Activated naive CD4-positive, alpha-beta T cell (primary cell): Measurements from ENCODE around the gene MSI1.

ENCODE experiments used
- DNase-seq, 4 experiments: peaks; one replicate each; lab custom pipeline; 2025; lab: John Stamatoyannopoulos, UW

MSI1 gene

DNA sequence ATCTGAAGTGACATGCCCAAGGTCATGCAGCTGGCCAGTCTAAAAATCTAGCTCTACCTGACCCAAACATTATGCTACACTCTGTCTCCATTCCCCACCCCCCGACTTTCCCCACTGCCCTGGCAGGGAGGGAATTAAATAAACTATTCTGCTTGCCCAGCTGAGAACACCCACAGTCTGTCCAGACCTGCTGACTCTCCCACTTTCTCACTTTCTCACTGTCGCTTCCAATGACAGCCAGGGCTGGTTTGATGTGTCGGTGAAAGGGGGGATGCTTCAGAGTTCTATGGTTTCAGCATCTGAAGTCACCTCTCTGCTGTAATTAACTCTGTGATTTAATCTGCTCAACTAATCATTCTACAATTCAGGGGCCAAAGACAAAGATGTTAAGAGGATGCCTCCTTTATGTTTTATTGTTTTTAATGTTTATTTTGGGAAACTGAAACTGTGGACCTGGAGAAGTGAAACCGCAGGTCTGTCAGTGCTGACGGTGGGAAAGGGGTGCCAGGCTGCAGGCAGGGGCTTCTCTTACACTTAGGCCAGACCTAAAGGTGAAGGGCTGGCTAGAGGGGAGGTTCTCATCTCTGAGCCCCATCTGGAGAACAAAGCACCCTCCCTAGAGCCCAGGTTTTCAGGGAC, 8.1 kb upstream of the MSI1 start:
- no peak for DNase-seq

DNA sequence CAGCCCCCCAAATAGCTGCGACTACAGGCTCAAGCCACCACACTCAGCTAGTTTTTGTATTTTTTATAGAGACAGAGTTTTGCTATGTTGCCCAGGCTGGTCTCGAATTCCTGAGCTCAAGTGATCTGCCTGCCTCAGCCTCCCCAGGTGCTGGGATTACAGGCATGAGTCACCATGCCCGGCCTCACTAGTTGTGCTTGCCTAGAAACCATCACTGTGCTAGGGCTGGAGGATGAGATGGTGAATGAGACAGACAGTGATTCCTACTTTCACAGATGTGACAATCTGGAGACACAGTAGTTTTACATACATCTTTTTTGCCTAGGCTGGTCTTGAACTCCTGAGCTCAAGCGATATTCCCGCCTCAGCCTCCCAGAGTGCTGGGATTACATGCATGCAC, 7.5 kb upstream of the MSI1 start:
- no peak for DNase-seq

DNA sequence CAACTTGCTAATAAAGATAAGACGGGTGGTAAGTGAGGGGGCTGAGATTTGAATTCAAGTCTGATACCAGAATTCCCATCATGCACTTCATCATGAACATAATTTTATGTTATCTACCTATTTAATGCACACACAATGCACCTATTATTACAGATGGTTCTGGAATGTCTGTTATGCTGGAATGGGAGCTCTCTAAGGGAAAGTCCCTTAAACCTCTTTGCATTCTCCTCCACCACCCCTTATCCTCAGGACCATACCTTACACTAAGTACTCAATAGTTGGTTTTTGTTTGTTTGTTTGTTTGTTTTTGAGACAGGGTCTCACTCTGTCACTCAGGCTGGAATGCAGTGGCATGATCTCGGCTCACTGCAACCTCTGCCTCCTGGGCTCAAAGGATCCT, 7.0 kb upstream of the MSI1 start:
- DNase-seq = no peak

DNA sequence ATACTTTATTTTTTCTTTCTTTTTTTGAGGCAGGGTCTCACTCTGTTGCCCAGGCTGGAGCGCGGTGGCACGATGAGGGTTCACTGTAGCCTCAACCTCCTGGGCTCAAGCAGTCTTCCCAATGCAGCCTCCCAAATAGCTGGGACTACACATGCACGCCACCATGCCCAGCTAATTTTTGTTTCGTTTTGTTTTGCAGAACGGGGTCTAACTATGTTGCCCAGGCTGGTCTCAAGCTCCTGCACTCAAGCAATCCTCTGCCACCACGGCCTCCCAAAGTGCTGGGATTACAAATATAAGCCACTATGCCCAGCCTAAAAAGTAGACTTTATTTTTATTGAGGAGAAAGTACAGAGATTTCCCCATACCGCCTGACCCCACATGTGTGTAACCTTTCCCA, 4.7 kb upstream of the MSI1 start:
- DNase-seq = no peak

DNA sequence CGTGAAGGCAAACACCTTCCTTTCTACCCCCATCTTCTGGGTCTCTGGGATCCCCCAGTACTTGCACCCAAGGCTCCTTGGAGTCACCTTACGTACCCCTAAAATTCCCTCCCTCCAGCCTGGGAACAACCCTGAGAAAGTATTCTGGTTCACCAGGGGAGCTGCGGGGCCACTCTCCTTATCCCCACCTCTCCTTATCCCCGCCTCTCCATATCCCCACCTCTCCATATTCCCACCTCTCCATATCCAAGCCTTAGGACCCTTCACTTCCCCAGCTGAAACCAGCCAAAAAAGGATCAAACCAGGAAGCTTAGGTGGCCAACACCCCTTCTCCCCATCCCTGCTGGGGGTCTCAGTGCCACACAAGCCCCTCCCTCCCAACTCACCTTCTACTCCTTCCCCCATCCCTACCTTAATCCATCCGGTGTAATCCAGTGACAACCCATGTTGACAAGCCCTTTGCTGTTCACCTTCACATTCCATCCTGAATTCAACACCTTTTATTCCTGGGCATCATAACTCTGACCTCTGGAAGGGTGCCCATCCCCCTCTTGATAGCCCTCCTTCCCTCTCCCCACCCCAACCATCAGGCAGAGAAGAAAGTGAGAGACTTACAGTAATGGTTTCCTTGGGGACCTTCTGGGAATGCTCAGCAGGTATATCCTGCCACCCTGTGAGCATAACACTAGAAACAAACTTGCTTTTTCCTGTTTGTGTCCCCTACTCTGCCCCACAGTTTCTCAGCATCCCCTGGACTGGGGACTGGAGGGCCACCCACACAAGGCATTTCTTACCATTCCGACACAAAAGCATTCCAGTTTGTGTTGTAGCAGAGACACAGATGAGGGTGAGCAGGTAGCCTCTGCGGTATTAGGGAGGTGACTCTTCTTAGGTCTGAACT, 1.6 kb upstream of the MSI1 start:
- no peak for DNase-seq

DNA sequence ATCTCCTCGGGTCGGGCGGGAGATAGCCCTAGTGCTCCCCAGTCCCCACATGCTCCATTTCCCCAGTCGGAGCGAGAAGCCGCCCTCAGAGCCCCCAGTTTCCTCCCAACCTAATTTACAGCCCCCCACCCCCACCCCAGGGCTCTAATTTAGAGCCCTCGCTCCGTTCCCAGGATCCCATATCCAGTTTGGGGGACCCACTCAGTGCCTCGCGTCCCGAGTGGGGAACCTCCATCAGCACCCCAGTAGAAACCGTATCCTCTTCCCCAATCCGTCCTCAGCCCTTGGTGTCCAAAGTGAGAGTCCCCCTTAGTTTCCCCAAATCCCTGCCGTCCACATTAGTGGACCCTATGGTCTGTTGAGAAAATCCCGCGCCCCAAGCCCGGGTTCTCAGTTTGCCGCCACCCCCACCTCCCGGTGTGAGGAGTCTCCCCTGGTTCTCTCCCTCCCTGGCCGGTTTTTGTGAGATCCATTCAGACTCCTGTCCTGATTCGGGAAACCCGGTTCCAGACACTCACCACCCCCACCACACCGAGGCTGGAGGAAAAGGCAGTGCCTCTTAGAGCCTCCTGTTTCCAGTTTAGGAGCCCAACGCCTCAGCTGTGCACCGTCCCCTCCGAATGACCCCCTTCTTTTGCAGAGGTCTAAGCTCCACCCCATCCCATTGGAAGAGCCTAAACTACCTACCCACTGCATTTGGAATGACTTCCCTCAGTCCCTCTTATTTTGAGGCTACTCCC, 809 bp upstream of the MSI1 start:
- no peak for DNase-seq

DNA sequence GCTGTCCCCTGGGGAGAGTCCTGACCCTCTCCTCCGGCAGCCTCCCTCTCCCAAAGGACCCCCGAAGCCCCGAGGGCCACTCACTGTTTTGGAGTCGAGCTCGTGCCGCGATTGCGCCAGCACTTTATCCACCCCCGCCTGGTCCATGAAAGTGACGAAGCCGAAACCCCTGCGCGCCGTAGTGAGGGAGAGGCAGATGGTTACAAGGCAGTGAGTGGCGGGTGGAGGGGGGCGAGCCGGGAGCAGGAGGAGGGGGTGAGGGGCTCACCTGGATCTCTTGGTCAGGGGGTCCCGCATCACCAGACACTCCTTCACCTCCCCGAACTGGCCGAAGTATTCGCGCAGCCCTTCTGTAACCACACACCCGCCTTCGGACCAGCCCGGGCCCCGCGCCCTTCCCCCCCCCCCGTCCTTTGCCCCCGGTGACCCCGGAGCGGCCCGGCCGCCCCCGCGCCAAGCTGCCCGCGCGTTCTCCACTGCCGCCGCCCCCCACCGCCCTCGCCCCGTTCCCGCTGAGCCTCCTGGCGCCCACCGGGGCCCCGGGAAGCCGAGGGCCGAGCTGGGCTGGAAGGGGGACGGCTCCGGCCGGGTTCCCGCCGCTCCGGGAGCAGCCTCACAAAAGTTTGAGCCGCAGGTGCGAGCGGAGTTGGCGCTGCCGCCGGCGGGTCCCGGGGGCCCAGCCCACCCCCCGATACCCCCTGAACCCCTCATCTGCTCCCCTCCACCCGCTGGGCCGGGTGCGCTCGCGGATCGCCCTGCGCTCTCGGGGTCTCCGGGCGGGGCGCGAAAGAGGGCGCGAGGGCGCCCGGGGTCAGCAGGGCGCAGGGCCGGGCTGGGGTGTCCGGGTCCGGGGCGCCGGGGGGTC, 808 bp downstream of the MSI1 start:
- DNase-seq = no peak

DNA sequence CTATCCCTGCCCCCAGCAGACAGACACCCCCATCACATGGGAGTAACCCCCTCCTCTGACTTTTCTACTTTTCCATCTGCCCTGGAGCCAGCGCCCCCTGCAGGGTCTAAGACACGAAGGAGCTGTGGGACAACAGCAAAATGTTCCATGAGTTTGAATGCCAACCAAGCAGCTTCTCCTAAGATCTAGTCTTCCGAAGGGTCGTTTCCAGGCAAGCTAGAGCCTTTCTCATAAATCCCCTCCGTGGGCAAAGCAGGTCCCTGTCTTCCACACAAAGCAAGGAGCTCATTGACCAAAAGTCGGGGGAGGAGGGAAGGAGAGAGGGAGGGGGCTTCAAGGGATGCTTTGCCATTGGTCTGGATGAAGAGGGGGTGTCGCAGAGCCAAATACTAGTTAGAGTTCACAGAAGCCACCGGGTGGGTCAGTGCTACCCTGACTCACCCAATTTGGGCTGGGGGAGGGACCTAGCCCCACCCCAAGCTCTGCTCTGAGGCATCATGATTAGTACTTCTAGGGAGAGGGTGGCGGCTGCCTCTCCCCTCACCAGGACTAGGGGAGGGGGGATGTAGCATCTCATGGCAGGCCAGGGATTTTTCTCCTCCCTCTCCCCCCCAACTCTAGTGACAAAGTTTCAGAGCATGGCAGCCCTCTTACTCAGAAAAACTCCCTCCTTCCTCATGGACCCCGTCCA, 1.6 kb downstream of the MSI1 start:
- DNase-seq = peak in 1 of 4 experiments; percentile 4

DNA sequence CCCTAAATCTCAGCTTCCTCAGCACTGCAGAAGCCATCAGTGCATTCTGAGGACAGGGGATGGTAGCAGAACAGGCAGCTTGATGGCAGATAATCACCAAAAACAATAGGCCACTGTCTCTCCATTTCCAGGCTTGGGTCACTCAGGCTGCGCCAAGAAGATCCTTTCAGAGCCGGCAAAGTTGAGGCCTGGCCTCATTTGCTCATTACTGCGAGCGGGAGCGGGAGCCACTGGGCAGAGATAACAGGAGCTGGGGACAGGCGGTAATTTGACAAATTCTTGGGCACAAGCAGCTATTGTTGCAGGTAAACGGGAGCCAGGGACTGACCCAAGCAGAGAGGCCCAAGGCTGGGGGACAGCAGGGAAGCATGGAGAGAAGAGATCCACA, 2.1 kb downstream of the MSI1 start:
- no peak for DNase-seq

DNA sequence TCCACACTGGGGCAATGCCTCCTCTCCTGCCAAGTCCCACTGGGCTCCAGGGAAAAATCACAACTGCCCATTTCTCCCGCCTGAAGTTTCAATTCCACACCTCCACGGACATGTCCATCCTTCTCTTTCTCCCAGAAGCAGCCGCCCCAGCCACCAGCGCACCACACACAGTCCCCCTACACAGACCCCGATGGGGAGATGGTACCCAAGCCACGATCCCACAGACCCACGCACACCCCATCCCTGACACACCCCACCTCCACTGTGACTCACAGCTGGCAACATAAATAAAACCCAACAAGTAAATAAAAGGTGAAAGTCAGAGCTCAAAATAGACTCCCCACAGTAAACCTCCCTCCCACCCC, 2.6 kb downstream of the MSI1 start:
- no peak for DNase-seq

DNA sequence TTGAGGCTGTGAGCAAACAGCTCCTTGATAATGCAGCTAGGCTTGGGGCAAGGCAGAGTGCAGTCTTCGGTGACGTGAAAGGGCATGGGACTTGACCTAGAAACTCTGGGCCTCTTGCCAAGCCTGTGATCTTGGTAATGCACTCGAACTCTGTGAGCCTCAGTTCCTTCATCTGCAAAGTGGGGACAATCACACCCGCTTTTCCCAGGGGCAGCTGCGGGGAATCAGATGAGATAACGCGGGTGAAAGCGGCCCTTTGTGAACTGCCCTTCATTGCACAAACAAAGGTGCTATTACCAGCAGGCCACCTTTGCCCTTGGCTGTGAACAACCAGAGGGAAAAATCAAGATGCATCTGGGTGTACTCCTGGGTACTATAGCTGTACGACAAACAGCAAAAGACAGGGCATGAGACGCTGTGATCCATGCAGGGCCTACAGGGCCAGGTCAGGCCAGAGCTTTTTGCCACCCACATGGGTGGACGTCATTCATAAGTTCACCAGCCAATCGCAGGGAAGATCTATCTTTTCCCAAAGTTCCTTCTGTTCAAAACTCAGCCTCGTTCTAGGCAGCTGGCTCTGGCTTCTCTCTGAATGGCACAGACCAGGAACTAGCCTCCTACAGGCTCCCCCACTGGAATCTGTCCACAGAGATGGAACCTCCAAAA, 3.2 kb downstream of the MSI1 start:
- DNase-seq = no peak

DNA sequence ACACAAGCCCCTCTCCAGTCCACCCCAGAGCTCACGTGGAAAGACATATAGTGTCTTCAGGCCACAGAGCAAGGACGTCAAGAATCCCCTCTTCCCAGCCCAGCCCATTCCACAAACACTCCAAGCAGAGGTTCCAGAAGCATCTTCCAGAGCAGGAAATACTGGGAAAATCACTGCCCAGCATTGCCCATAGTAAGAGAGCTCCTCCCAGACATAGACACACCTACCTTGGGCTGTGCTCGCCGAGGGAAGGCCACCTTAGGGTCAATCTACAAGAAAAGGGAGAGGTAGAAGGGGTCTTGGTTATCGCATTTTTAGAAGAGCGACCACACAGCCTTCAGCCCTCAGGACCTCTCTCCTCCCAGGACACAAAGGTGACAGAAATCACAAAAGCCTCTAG, 4.5 kb downstream of the MSI1 start:
- no peak for DNase-seq

DNA sequence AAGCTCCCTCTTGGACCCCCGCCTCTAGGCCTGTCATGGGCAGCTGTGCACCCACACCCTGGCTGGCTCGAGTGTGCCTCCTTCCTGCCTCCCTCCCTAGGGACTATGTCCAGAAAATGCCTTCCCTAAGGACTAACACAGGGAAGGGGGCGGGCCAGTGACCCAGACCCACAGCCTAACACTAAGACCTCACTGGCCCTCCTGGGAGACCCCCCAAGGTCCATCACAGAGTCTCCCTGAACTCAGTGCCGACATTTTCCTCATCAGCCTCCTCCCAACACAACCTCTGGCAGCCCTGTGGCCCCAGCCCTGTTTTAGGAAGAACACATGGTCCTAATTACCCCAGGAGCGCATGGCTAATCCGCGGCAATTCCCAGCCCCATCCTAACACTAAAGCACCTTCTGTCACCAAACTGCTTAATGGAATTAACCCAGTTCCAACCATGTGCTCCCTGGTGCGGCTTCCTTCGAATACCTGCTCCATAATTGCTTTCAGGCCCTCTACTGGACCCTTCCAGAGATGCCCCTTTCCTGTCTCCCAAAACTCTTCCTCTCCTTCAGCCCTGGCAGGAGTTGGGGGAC, 5.6 kb downstream of the MSI1 start:
- DNase-seq = no peak

DNA sequence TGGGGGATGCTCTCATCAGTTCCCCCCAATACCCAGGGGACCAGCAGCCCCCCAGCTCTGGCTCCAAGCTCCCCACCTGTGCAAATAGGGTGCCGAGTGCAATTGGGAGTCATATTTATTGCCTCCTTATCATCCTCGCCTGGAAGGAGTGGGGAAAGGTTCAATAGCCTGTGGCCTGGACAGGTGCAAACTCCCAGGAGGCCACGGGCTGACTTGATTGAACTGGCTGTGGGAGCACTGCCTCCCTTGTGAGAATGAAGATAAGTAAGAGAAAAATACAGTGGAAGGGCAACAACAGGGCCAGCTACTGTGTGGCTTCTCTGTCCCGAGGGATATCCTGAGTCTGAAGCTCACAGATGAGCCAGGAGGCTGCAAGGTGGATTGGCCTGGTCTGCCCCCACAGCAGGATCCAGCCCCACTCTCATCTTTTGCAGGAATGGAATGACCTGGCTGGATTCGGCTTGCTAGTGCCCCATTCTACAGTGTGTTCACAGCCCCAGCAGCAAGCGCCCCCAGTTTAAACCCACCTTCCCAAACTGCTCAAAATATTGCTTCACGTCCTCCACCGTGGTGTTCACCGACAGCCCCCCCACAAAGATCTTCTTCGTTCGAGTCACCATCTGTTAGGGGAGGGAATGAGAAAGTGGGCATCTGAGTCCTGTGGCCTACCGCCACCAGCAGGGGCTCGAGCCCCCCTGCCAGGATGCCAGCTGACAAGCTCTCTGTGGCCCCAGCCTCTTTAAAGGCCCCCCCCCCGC, 6.3 kb downstream of the MSI1 start:
- DNase-seq = no peak

DNA sequence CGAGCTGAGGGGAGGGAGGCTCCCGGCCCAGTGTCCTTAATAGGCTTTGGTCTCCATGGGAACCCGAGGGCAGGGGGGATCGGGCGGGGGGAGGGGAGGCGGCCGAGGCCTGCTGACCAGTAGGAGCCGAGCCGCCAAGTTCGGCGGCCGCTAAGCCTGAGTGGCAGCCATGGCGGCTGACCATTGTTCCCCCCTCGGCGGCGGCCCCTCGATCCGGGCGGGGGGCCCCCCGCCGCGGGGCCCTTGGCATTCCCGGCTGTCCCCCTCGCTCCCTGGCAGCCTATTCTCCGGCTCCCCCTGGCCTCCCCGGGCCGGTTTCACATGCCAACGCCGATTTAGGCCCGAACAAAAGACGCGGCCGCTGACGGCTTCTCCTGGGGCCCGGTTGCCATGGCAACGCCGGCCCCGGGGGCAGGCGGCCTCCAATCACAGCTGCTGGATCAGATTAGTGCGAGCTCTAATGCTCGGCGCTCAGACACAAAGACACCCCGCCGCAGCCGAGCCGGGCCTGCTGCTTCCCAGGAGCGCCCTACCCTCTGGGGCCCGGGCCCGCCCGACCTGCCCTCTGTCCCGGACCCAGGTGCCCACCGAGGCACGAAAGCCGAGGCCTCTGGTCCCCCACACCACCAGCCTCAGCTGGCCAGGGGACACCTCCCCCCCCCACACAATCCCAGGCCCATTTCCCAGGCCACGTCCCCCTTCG, 7.3 kb downstream of the MSI1 start:
- DNase-seq = no peak

DNA sequence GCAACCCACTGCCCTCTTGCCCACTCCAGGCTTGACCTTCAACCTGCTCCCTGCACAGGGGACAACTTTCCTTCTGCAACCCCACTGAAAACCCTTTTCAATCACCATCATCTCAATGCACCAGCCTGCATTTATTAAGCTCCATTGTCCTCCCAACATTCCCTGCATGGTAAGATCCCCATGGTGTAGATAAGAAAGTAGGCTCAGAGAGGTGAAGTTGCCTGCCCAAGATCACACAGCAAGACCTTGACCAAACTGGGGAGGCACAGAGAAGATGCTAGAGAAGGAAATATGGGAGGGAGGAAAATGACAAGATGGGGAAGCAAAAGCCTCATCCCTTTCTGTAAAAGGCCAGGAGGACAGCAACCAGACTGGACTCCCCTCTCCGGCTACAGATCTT, 9.8 kb downstream of the MSI1 start:
- no peak for DNase-seq

DNA sequence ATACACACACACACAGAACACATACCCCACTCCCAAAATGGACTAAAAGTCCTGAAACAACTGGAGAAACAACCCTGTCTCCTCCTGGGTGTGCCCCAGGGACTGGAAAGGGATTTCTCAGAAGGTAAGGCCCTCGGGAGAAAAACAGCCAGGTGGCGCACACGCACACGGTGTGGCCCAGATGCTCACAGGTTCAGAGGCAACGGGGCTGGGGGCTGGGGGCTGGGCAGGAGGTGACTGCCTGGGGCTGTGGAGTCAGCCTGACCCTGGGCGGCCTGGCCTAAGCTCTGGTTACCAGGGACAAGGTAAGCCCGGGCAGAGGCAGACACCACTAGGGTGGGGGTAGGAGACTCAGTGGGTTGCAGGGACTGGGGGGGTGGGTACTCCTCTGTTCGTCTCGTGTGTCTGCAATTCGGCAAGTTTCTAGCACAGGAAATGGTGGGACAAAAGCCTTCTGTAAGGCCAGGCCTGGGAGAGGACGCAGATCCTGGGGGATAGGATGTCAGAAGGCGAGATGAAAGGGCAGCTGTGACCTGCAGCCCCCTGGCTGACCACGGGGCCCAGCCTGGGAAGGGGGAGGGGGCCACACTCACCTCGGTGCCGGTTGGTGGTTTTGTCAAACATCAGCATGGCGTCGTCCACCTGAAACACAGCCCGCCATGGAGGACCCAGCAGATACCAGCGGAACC, 10.4 kb downstream of the MSI1 start:
- no peak for DNase-seq

DNA sequence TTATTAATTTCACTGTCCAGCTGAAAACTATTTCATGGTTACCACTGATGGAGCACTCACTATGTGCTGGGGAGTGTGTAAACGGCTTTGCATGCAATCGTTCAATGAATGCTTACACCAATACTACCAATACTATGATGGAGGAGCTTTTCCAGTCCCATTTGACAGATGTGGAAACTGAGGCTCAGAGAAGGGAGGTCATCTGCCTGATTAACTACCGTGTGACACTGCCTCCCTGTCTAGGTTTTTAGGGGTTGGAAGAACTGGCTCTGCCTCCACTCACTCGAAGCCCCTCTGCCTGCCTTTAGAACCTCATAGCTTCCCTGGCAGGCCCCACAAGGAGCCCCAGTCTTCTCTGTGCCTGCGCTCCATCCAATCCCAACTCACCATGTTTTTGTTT, 11.9 kb downstream of the MSI1 start:
- DNase-seq = no peak
